K562 (cell line): ENCODE data around the gene DHX38. TPM values are rescaled to one million over a fixed set of nuclear protein-coding genes. Genes with fewer than 3 reads are reported as not detected.

Experiments
- E2F8 ChIP-seq: fragments of 450-650 bp; IDR thresholded peaks from 2 replicates; pipeline ENCODE4 v1.7.1; 2018; ENCODE audit warnings: mild to moderate bottlenecking, low read depth; ENCODE audit not compliant: partially characterized antibody
- GTF2E2 ChIP-seq: fragments of 200-800 bp; sonication (Bioruptor generic); IDR thresholded peaks from 2 replicates; pipeline ENCODE4 v1.6.1; 2016; ENCODE audit warnings: missing genetic modification characterization, missing compliant biosample characterization
- HINFP ChIP-seq: fragments of 450-650 bp; conservative IDR thresholded peaks from 2 replicates; pipeline ENCODE4 v1.6.1; 2016; ENCODE audit warnings: missing genetic modification characterization, low read depth, mild to moderate bottlenecking, control low read depth, missing compliant biosample characterization
- HIVEP1 ChIP-seq: fragments of 250-450 bp; sonication (Bioruptor Pico); IDR thresholded peaks from 2 replicates; pipeline ENCODE4 v1.4.0; 2020; ENCODE audit warnings: mild to moderate bottlenecking
- HNRNPH1 ChIP-seq: fragments of 200-400 bp; formaldehyde crosslinking; optimal IDR thresholded peaks from 2 replicates; pipeline ENCODE3; 2017; ENCODE audit warnings: low read depth, mild to moderate bottlenecking, low read length, moderate library complexity
- MAFG ChIP-seq: fragments of 450-650 bp; conservative IDR thresholded peaks from 2 replicates; pipeline ENCODE4 v1.6.1; 2016; ENCODE audit warnings: missing genetic modification characterization, missing compliant biosample characterization
- PHF20 ChIP-seq: fragments of 450-650 bp; IDR thresholded peaks from 2 replicates; pipeline ENCODE4 v1.6.1; 2018; ENCODE audit not compliant: partially characterized antibody
- POLR2B ChIP-seq: fragments of 450-650 bp; IDR thresholded peaks from 2 replicates; pipeline ENCODE4 v1.6.1; 2018; ENCODE audit warnings: low read depth; ENCODE audit not compliant: partially characterized antibody
- SMARCE1 ChIP-seq: fragments of 450-650 bp; IDR thresholded peaks from 2 replicates; pipeline ENCODE4 v1.7.1; 2016; ENCODE audit warnings: mild to moderate bottlenecking
- SRSF3 ChIP-seq: fragments of 200-400 bp; formaldehyde crosslinking; IDR thresholded peaks from 2 replicates; pipeline ENCODE4 v1.6.1; 2016; ENCODE audit warnings: mild to moderate bottlenecking, low read length, moderate library complexity; ENCODE audit not compliant: insufficient read depth
- UBTF ChIP-seq, 2 experiments: IDR thresholded peaks; 2 replicates each; pipeline ENCODE4 v1.6.1; 2012; ENCODE audit warnings: improper control_type of control experiment in 2 of 2, low read depth in 2 of 2, low read length in 2 of 2, borderline replicate concordance in 1 of 2
- ZBTB49 ChIP-seq: sonication (generic); formaldehyde crosslinking; IDR thresholded peaks from 2 replicates; pipeline ENCODE4 v1.8.0; 2022; ENCODE audit warnings: missing genetic modification reagents, mild to moderate bottlenecking, borderline replicate concordance
- ZNF395 ChIP-seq: fragments of 200-800 bp; sonication (Bioruptor generic); IDR thresholded peaks from 2 replicates; pipeline ENCODE4 v1.6.1; 2017; ENCODE audit warnings: missing genetic modification characterization, missing compliant biosample characterization
- ZNF444 ChIP-seq: fragments of 250-450 bp; sonication (Bioruptor Pico); IDR thresholded peaks from 2 replicates; pipeline ENCODE4 v1.4.0; 2020; ENCODE audit warnings: mild to moderate bottlenecking, moderate library complexity
- polyA plus RNA-seq, 8 experiments: library from polyadenylated mRNA; depleted of rRNA in 4 of 8; stranded (reverse) in 5 of 8; unstranded in 3 of 8; fragments of >200 nt; fragmentation: Nextera tagmentation in 2 of 8; fragmentation: Illumina TruSeq in 1 of 8; extraction: Ambion mirVana in 2 of 8; extraction: Trizol in 1 of 8; gene quantifications; 2 replicates each; pipeline versions ENCODE4 v1.2.1 to v1.2.3, GENCODE V29; 2011 to 2014; ENCODE audit warnings: inconsistent platforms in 1 of 8, missing spikeins in 1 of 8
- total RNA-seq, 7 experiments: library from RNA; depleted of rRNA in 6 of 7; stranded (reverse); fragments of >200 nt in 6 of 7; fragmentation: Illumina TruSeq in 2 of 7; extraction: Trizol in 2 of 7; gene quantifications; 2 replicates each; pipeline versions ENCODE4 v1.2.1 to v1.2.3, GENCODE V29; 2011 to 2021; ENCODE audit warnings: low replicate concordance in 1 of 7

DHX38 gene
- total and polyA plus RNA-seq, 9 of the 15 experiments (the other 6 are each of a cell fraction or from before 2014, with no cell fraction given), result 2.8 to 76.8 (median 40.8) TPM

GRCh38 chr16:72093448-72094265, at the start of gene DHX38, which contains the start of gene TXNL4B (continued):
- TF ChIP-seq PHF20 (peak; percentile 94), GTF2E2 (tag) (0 out of 2 replicates have a peak, but pooled peaks have one; percentile 57), POLR2B (peak; percentile 75), HINFP (tag) (no peak), ZBTB49 (CRISPR knock-in tag) (no peak), ZNF395 (CRISPR knock-in tag) (0 out of 2 replicates have a peak, but pooled peaks have one; percentile 43), HNRNPH1 (no peak), SMARCE1 (no peak), E2F8 (peak; percentile 96), MAFG (no peak), HIVEP1 (CRISPR knock-in tag) (no peak), UBTF (IDR thresholded peaks at IDR 0.05; ENCODE audit: borderline replicate concordance in 1 of 2, low read depth in 2 of 2, low read length in 2 of 2) (0 out of 4 replicates have a peak, but pooled peaks of 1 of the 2 experiments have one; percentile 22), SRSF3 (no peak), ZNF444 (CRISPR knock-in tag) (no peak)
